ENCODE data around the gene TSC22D2. TPM values are rescaled to one million over a fixed set of nuclear protein-coding genes. Genes with fewer than 3 reads are reported as not detected.

Gene TSC22D2
- total RNA-seq, 1 experiment from 2014 or later = 20.0 TPM

DNA sequence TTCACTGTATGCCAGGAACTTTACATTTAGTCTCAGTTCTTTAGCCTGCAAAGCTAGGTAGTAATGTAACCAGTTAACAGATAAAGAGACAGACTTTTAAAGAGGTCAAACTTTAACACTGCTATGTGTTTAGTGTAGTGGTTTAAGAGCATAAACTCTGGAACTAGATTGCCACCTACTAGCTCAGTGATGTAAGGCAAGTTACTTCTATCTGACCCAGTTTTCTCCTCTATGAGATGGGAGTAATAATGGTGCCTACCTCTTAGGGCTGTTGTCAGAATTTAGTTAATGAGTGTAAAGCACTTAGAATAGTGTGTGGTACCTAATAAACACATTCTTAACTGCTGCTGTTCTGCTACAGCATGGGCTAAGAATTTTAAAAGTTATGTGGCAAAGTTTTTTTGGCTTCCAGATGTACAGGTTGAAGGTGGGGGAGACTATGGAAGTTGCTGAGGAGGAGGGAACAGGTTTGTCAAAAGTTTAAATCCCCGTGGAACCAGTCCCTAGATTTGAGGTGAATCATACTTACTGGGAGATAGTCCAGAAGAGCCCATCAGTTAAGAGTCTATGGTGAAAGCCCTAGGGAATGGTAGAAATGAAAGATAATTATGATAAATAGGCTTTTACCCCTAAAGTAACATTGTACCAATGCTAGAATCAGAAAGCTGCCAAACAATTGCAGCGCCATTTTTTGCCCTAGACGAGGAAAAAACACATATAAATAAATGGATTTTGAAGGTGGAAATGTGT, 13.9 kb downstream of the TSC22D2 start:
- no peak overlapping the region for H3K27ac ChIP-seq (ENCODE audit: low read depth, low read length)
- no peak overlapping the region for H3K9ac ChIP-seq (ENCODE audit: low read length)
- ATAC-seq (peak; percentile 30), DNase-seq (ENCODE audit: low read depth, low spot score) (no peak)
- ChIA-PET POLR2A (no interaction called here), CTCF (no interaction called here), RAD21 (ENCODE audit: low non-redundant PET in 1 of 2, low total read pairs in 2 of 2, uncharacterized antibody in 2 of 2, unreplicated experiment in 2 of 2) (no interaction called here)
- H3K4me2 ChIP-seq (ENCODE audit: low read length) = no peak overlapping the region
- H3K9me3 ChIP-seq (ENCODE audit: control insufficient read depth in 1 of 2, insufficient read depth in 1 of 2, low read depth in 1 of 2, low read length in 2 of 2) = no peaks in the 10 kb centered on the region
- BruUV-seq (replicated peaks) = no TSS peak
- peaks cover 0 to 3% of the 10 kb centered on the region in 2 experiments; a peak in 1 of 4 replicates for H3K36me3 ChIP-seq (ENCODE audit: control insufficient read depth in 1 of 2, insufficient read depth in 2 of 2, low read length in 2 of 2)
- no peak overlapping the region for H2AFZ ChIP-seq (ENCODE audit: low read depth, low read length, poor library complexity, severe bottlenecking)
- peaks cover 33% of the 10 kb centered on the region; the same call in 1 of the 2 replicates for H4K20me1 ChIP-seq (ENCODE audit: insufficient read depth)
- H3K79me2 ChIP-seq (ENCODE audit: insufficient read depth, low read length) = peaks cover 100% of the 10 kb centered on the region
- intact Hi-C loops (cut with micrococcal nuclease) = no loop called here
- no peak overlapping the region for H3K4me3 ChIP-seq (replicated peaks in 1 of 2; ENCODE audit: low read depth in 1 of 2, low read length in 2 of 2)
- no peaks in the 10 kb centered on the region for H3K27me3 ChIP-seq (ENCODE audit: insufficient read depth, low read length)
- peaks cover 2 to 32% of the 10 kb centered on the region in 2 experiments; a peak in 2 of 4 replicates for H3K4me1 ChIP-seq (ENCODE audit: control insufficient read depth in 1 of 2, insufficient read depth in 2 of 2, low read length in 2 of 2)
- TF ChIP-seq JUND (IDR thresholded peaks at IDR 0.05) (no peak), ATF3 (IDR thresholded peaks at IDR 0.05) (no peak), ZFX (IDR thresholded peaks at IDR 0.05) (no peak)
- TF ChIP-seq, protein P1, sequence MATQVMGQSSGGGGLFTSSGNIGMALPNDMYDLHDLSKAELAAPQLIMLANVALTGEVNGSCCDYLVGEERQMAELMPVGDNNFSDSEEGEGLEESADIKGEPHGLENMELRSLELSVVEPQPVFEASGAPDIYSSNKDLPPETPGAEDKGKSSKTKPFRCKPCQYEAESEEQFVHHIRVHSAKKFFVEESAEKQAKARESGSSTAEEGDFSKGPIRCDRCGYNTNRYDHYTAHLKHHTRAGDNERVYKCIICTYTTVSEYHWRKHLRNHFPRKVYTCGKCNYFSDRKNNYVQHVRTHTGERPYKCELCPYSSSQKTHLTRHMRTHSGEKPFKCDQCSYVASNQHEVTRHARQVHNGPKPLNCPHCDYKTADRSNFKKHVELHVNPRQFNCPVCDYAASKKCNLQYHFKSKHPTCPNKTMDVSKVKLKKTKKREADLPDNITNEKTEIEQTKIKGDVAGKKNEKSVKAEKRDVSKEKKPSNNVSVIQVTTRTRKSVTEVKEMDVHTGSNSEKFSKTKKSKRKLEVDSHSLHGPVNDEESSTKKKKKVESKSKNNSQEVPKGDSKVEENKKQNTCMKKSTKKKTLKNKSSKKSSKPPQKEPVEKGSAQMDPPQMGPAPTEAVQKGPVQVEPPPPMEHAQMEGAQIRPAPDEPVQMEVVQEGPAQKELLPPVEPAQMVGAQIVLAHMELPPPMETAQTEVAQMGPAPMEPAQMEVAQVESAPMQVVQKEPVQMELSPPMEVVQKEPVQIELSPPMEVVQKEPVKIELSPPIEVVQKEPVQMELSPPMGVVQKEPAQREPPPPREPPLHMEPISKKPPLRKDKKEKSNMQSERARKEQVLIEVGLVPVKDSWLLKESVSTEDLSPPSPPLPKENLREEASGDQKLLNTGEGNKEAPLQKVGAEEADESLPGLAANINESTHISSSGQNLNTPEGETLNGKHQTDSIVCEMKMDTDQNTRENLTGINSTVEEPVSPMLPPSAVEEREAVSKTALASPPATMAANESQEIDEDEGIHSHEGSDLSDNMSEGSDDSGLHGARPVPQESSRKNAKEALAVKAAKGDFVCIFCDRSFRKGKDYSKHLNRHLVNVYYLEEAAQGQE (IDR thresholded peaks at IDR 0.05; ENCODE audit: low read depth) = no peak
- H3K9me2 ChIP-seq (ENCODE audit: insufficient read depth) = no peaks in the 10 kb centered on the region

GRCh38 chr3:150422907-150423306, 14.8 kb downstream of the TSC22D2 start:
- Histone ChIP-seq H3K4me3 (replicated peaks in 1 of 2; ENCODE audit: low read depth in 1 of 2, low read length in 2 of 2) (no peak overlapping the region), H3K79me2 (ENCODE audit: insufficient read depth, low read length) (peaks cover 100% of the 10 kb centered on the region), H3K27ac (ENCODE audit: low read depth, low read length) (no peak overlapping the region), H2AFZ (ENCODE audit: low read depth, low read length, poor library complexity, severe bottlenecking) (no peak overlapping the region), H3K4me2 (ENCODE audit: low read length) (no peak overlapping the region), H3K4me1 (ENCODE audit: control insufficient read depth in 1 of 2, insufficient read depth in 2 of 2, low read length in 2 of 2) (peaks cover 2 to 31% of the 10 kb centered on the region in 2 experiments; a peak in 2 of 4 replicates), H3K9me3 (ENCODE audit: control insufficient read depth in 1 of 2, insufficient read depth in 1 of 2, low read depth in 1 of 2, low read length in 2 of 2) (no peaks in the 10 kb centered on the region), H3K27me3 (ENCODE audit: insufficient read depth, low read length) (no peaks in the 10 kb centered on the region), H3K9me2 (ENCODE audit: insufficient read depth) (no peaks in the 10 kb centered on the region), H4K20me1 (ENCODE audit: insufficient read depth) (peaks cover 28% of the 10 kb centered on the region; the same call in 1 of the 2 replicates), H3K36me3 (ENCODE audit: control insufficient read depth in 1 of 2, insufficient read depth in 2 of 2, low read length in 2 of 2) (peaks cover 0 to 3% of the 10 kb centered on the region in 2 experiments; a peak in 1 of 4 replicates), H3K9ac (ENCODE audit: low read length) (no peak overlapping the region)
- ChIA-PET POLR2A (no interaction called here), RAD21 (ENCODE audit: low non-redundant PET in 1 of 2, low total read pairs in 2 of 2, uncharacterized antibody in 2 of 2, unreplicated experiment in 2 of 2) (no interaction called here), CTCF (no interaction called here)
- ATAC-seq (no peak), DNase-seq (ENCODE audit: low read depth, low spot score) (no peak)
- intact Hi-C loops (cut with micrococcal nuclease) = no loop called here
- no TSS peak for BruUV-seq (replicated peaks)
- no peak for TF ChIP-seq TCF7L2 (IDR thresholded peaks at IDR 0.05; ENCODE audit: borderline replicate concordance, extremely low read depth, insufficient read depth, insufficient read length)
- no peak for TF ChIP-seq SP1 (IDR thresholded peaks at IDR 0.05; ENCODE audit: low read depth)
- no peak for TF ChIP-seq SIN3A (IDR thresholded peaks at IDR 0.05; ENCODE audit: low read depth)
- no peak for TF ChIP-seq JUND (IDR thresholded peaks at IDR 0.05)
- no peak for TF ChIP-seq ELF1 (IDR thresholded peaks at IDR 0.05; ENCODE audit: borderline replicate concordance, low read depth)
- no peak for TF ChIP-seq SRF (IDR thresholded peaks at IDR 0.05; ENCODE audit: low read depth)
- TF ChIP-seq, protein P1 (IDR thresholded peaks at IDR 0.05; ENCODE audit: low read depth) = no peak

Data from HCT116 (cell line).